GM12873 (cell line): Measurements from ENCODE around the gene FAM174C.

Experiments
- CTCF ChIP-seq: IDR thresholded peaks from 2 replicates; pipeline ENCODE4 v1.5.1; 2012; ENCODE audit warnings: low read depth, mild to moderate bottlenecking, moderate library complexity, low read length, control low read depth; ENCODE audit not compliant: insufficient read depth; ENCODE audit errors: missing control alignments

The FAM174C gene

GRCh38 chr19:1275260-1275975 lies at the start of gene FAM174C:
TSS of gene FAM174C (plus strand) at chr19:1275530. CDS start at chr19:1275550, 20 bp downstream.
- TF ChIP-seq CTCF: no peak

GRCh38 chr19:1226227-1226518 lies 49.2 kb upstream of the FAM174C start:
- no peak for TF ChIP-seq CTCF

GRCh38 chr19:1226522-1227303 lies 48.6 kb upstream of the FAM174C start:
- TF ChIP-seq CTCF: no peak

GRCh38 chr19:1227304-1228054 lies 47.9 kb upstream of the FAM174C start:
- no peak for TF ChIP-seq CTCF

- no peak for TF ChIP-seq CTCF
These were observed 47.0 kb upstream of the FAM174C start for GRCh38 chr19:1228161-1228957.

GRCh38 chr19:1229056-1229923 lies 46.0 kb upstream of the FAM174C start:
- no peak for TF ChIP-seq CTCF
